PC-9 (cell line): Measurements from ENCODE around the gene PHF20. TPM values are rescaled to one million over a fixed set of nuclear protein-coding genes. Genes with fewer than 3 reads are reported as not detected.

Source experiments
- BruUV-seq: library from RNA; stranded (reverse); fragments of 400-500 nt; replicated peaks from 2 replicates; lab custom pipeline; 2021; lab: Mats Ljungman, UMichigan
- CTCF ChIA-PET: fragments of 300-600 bp; sonication (Branson Sonifier 250); formaldehyde crosslinking; loops from one replicate; lab custom pipeline; 2022; ENCODE audit warnings: antibody characterized with exemption; lab: Charles Lee
- POLR2A ChIA-PET: fragments of 300-600 bp; sonication (Branson Sonifier 250); formaldehyde crosslinking; loops from one replicate; lab custom pipeline; 2022; ENCODE audit warnings: antibody characterized with exemption; ENCODE audit not compliant: unreplicated experiment; lab: Charles Lee
- DNase-seq, 2 experiments: peaks; one replicate each; pipeline versions ENCODE4 v3.0.0 to v3.0.0-alpha.2; 2015 to 2022; ENCODE audit warnings: mixed read lengths in 1 of 2
- H2AFZ ChIP-seq: fragments of 200-600 bp; sonication (generic); 2 replicates; pipeline ENCODE4 v1.8.1; 2017; ENCODE audit warnings: antibody characterized with exemption
- H3F3A ChIP-seq: fragments of 200-600 bp; sonication (generic); 2 replicates; pipeline ENCODE4 v1.8.1; 2017; ENCODE audit warnings: antibody characterized with exemption, mild to moderate bottlenecking, low read depth; ENCODE audit not compliant: insufficient read depth
- H3K27ac ChIP-seq: fragments of 200-600 bp; sonication (generic); 2 replicates; pipeline ENCODE4 v1.6.1; 2016; ENCODE audit warnings: mixed run types
- H3K27me3 ChIP-seq: fragments of 200-600 bp; sonication (generic); 2 replicates; pipeline ENCODE4 v1.6.1; 2016; ENCODE audit warnings: low read depth, mixed run types; ENCODE audit not compliant: insufficient read depth
- H3K36me3 ChIP-seq: fragments of 200-600 bp; sonication (generic); 2 replicates; pipeline ENCODE4 v1.6.1; 2016; ENCODE audit warnings: low read depth, mixed run types
- H3K4me1 ChIP-seq: fragments of 200-600 bp; sonication (generic); replicated peaks from 2 replicates; pipeline ENCODE4 v1.6.1; 2016; ENCODE audit warnings: mixed run types; ENCODE audit not compliant: insufficient read depth
- H3K4me2 ChIP-seq: fragments of 200-600 bp; sonication (generic); 2 replicates; pipeline ENCODE4 v1.6.1; 2017; ENCODE audit warnings: mixed run types
- H3K4me3 ChIP-seq: fragments of 200-600 bp; sonication (generic); 2 replicates; pipeline ENCODE4 v1.6.1; 2016; ENCODE audit warnings: mixed run types
- H3K79me2 ChIP-seq: fragments of 200-600 bp; sonication (generic); 2 replicates; pipeline ENCODE4 v1.6.1; 2017; ENCODE audit warnings: low read depth, mixed run types
- H3K9me2 ChIP-seq: fragments of 200-600 bp; sonication (generic); 2 replicates; pipeline ENCODE4 v1.8.1; 2017; ENCODE audit warnings: mild to moderate bottlenecking; ENCODE audit not compliant: insufficient read depth
- H3K9me3 ChIP-seq: fragments of 200-600 bp; sonication (generic); 2 replicates; pipeline ENCODE4 v1.8.1; 2016; ENCODE audit warnings: low read depth; ENCODE audit not compliant: insufficient read depth
- H4K20me1 ChIP-seq: fragments of 200-600 bp; sonication (generic); 2 replicates; pipeline ENCODE4 v1.8.1; 2017; ENCODE audit not compliant: insufficient read depth
- CTCF ChIP-seq: fragments of 200-600 bp; sonication (generic); conservative IDR thresholded peaks from 2 replicates; pipeline ENCODE4 v1.6.1; 2017; ENCODE audit warnings: mixed run types, antibody characterized with exemption, mild to moderate bottlenecking, moderate library complexity
- EZH2 ChIP-seq: fragments of 200-600 bp; sonication (generic); IDR thresholded peaks from 2 replicates; pipeline ENCODE4 v1.8.0; 2017; ENCODE audit warnings: antibody characterized with exemption, low read depth
- intact Hi-C: fragments of 100-400 bp; cut with micrococcal nuclease; formaldehyde crosslinking; loops from one replicate; pipeline ENCODE4 v1.10.0; 2022; ENCODE audit not compliant: unreplicated experiment
- total RNA-seq: library from RNA; stranded (reverse); gene quantifications from 2 replicates; pipeline ENCODE4 v1.2.3, GENCODE V29; 2021

PHF20 gene
- total RNA-seq, 1 experiment from 2014 or later: 59.8 TPM

- Histone ChIP-seq H3K27me3 (no peaks in the 10 kb centered on the region), H3K27ac (peak overlapping the region; percentile 76), H3K4me1 (peaks cover 22% of the 10 kb centered on the region), H4K20me1 (no peaks in the 10 kb centered on the region), H3K79me2 (no peaks in the 10 kb centered on the region), H3K4me3 (no peak overlapping the region), H3K4me2 (0 out of 2 replicates have a peak overlapping the region, but pooled peaks have one; percentile 39), H3K9me3 (no peaks in the 10 kb centered on the region), H3K9me2 (no peaks in the 10 kb centered on the region), H2AFZ (no peak overlapping the region), H3K36me3 (no peaks in the 10 kb centered on the region), H3F3A (peaks cover 17% of the 10 kb centered on the region)
- BruUV-seq: no TSS peak
- intact Hi-C loops: no loop called here
- ChIA-PET CTCF (no interaction called here), POLR2A (no interaction called here)
- TF ChIP-seq CTCF (no peak), EZH2 (no peak)
- peak in 1 of 2 experiments; percentile 53 for DNase-seq
Measured at GRCh38 chr20:35902545-35902941, 130.7 kb downstream of the PHF20 start.

- Histone ChIP-seq H3K27ac (no peak overlapping the region), H3K9me3 (no peaks in the 10 kb centered on the region), H3K36me3 (no peaks in the 10 kb centered on the region), H3K4me2 (no peak overlapping the region), H2AFZ (no peak overlapping the region), H3K9me2 (no peaks in the 10 kb centered on the region), H4K20me1 (no peaks in the 10 kb centered on the region), H3K4me1 (peaks cover 22% of the 10 kb centered on the region), H3K79me2 (no peaks in the 10 kb centered on the region), H3K4me3 (no peak overlapping the region), H3K27me3 (no peaks in the 10 kb centered on the region), H3F3A (peaks cover 17% of the 10 kb centered on the region; the same call in 1 of the 2 replicates)
- no TSS peak for BruUV-seq
- no peak for DNase-seq
- CTCF ChIA-PET: no interaction called here
- TF ChIP-seq EZH2 (no peak), CTCF (no peak)
- intact Hi-C loops: no loop called here
- POLR2A ChIA-PET: interaction anchor here (0.6 kb wide), 1 partner anchor 41 kb away, joined by 8 read pairs; no protein-coding TSS in a partner anchor
Measured at GRCh38 chr20:35903843-35904242, 132.0 kb downstream of the PHF20 start.

- POLR2A ChIA-PET: no interaction called here
- H3K36me3 ChIP-seq: no peaks in the 10 kb centered on the region
- no peaks in the 10 kb centered on the region for H3K9me3 ChIP-seq
- H3K4me1 ChIP-seq: peaks cover 22% of the 10 kb centered on the region
- BruUV-seq: no TSS peak
- peaks cover 17% of the 10 kb centered on the region; the same call in 1 of the 2 replicates for H3F3A ChIP-seq
- CTCF ChIA-PET: no interaction called here
- no peaks in the 10 kb centered on the region for H3K79me2 ChIP-seq
- H3K9me2 ChIP-seq: no peaks in the 10 kb centered on the region
- no peak overlapping the region for H2AFZ ChIP-seq
- no peaks in the 10 kb centered on the region for H3K27me3 ChIP-seq
- H3K27ac ChIP-seq: no peak overlapping the region
- no peak for DNase-seq
- no peaks in the 10 kb centered on the region for H4K20me1 ChIP-seq
- no peak overlapping the region for H3K4me3 ChIP-seq
- intact Hi-C loops: no loop called here
- no peak overlapping the region for H3K4me2 ChIP-seq
- TF ChIP-seq CTCF (no peak), EZH2 (no peak)
Measured at GRCh38 chr20:35904982-35905663, 133.3 kb downstream of the PHF20 start.
